ENCODE data around the gene KIAA0513. TPM values are rescaled to one million over a fixed set of nuclear protein-coding genes. Genes with fewer than 3 reads are reported as not detected.

Gene KIAA0513
- total RNA-seq, 1 donor from 2014 or later = 6.1 TPM

GRCh38 chr16:85015481-85016187 lies 12.0 kb upstream of the KIAA0513 start:
- Histone ChIP-seq H3K4me3 (no peak overlapping the region), H2AFZ (replicated peaks) (no peak overlapping the region), H3K9me3 (ENCODE audit: low read depth) (no peaks in the 10 kb centered on the region), H3K36me3 (no peaks in the 10 kb centered on the region), H3K4me1 (no peaks in the 10 kb centered on the region), H3K79me2 (ENCODE audit: low read depth) (peaks cover 4% of the 10 kb centered on the region), H3K4me2 (no peak overlapping the region), H3K9ac (no peak overlapping the region), H4K20me1 (ENCODE audit: low read depth) (peaks cover 4% of the 10 kb centered on the region), H3K27ac (no peak overlapping the region), H3K27me3 (peaks cover 24% of the 10 kb centered on the region), H3F3A (ENCODE audit: low read depth) (peaks cover 9% of the 10 kb centered on the region)
- no peak for DNase-seq (ENCODE audit: low spot score)
- Mint-ChIP-seq H3K36me3 (no peaks in the 10 kb centered on the region), H3K27me3 (ENCODE audit: insufficient read depth, low read depth) (peaks cover 6% of the 10 kb centered on the region), H3K4me3 (no peak overlapping the region), H3K27ac (no peak overlapping the region), H3K9me3 (no peaks in the 10 kb centered on the region), H3K4me1 (peaks cover 7% of the 10 kb centered on the region)
- TF ChIP-seq CTCF (IDR thresholded peaks at IDR 0.05) (no peak), EZH2 (IDR thresholded peaks at IDR 0.05) (no peak), EZH2phosphoT487 (IDR thresholded peaks at IDR 0.05) (no peak)

- peaks cover 24% of the 10 kb centered on the region for H3K27me3 ChIP-seq
- H3K9ac ChIP-seq = no peak overlapping the region
- H3K9me3 ChIP-seq (ENCODE audit: low read depth) = no peaks in the 10 kb centered on the region
- H3K36me3 ChIP-seq = no peaks in the 10 kb centered on the region
- no peak for TF ChIP-seq CTCF (IDR thresholded peaks at IDR 0.05)
- TF ChIP-seq EZH2phosphoT487 (IDR thresholded peaks at IDR 0.05) = no peak
- no peak for TF ChIP-seq EZH2 (IDR thresholded peaks at IDR 0.05)
- H2AFZ ChIP-seq (replicated peaks) = no peak overlapping the region
- no peaks in the 10 kb centered on the region for H3K4me1 ChIP-seq
- H3K4me3 Mint-ChIP-seq = no peak overlapping the region
- H3K27me3 Mint-ChIP-seq (ENCODE audit: insufficient read depth, low read depth) = peaks cover 4% of the 10 kb centered on the region
- H3K9me3 Mint-ChIP-seq = no peaks in the 10 kb centered on the region
- DNase-seq (ENCODE audit: low spot score) = no peak
- H4K20me1 ChIP-seq (ENCODE audit: low read depth) = no peaks in the 10 kb centered on the region
- H3K4me3 ChIP-seq = no peak overlapping the region
- H3K27ac Mint-ChIP-seq = no peak overlapping the region
- peaks cover 3% of the 10 kb centered on the region for H3K4me1 Mint-ChIP-seq
- no peak overlapping the region for H3K27ac ChIP-seq
- H3K79me2 ChIP-seq (ENCODE audit: low read depth) = no peaks in the 10 kb centered on the region
- no peaks in the 10 kb centered on the region for H3K36me3 Mint-ChIP-seq
- H3F3A ChIP-seq (ENCODE audit: low read depth) = peaks cover 2% of the 10 kb centered on the region
- H3K4me2 ChIP-seq = no peak overlapping the region
These were observed 10.4 kb upstream of the KIAA0513 start for GRCh38 chr16:85017151-85017550.

- DNase-seq (ENCODE audit: low spot score) = no peak
These were observed 10.0 kb upstream of the KIAA0513 start for GRCh38 chr16:85017633-85018032.

More at GRCh38 chr16:85017633-85018032, 10.0 kb upstream of the KIAA0513 start:
- Histone ChIP-seq H3K79me2 (ENCODE audit: low read depth) (no peaks in the 10 kb centered on the region), H3F3A (ENCODE audit: low read depth) (no peaks in the 10 kb centered on the region), H2AFZ (replicated peaks) (no peak overlapping the region), H3K4me2 (no peak overlapping the region), H4K20me1 (ENCODE audit: low read depth) (no peaks in the 10 kb centered on the region), H3K9me3 (ENCODE audit: low read depth) (no peaks in the 10 kb centered on the region), H3K27me3 (peaks cover 24% of the 10 kb centered on the region), H3K4me3 (no peak overlapping the region), H3K9ac (no peak overlapping the region), H3K36me3 (no peaks in the 10 kb centered on the region), H3K27ac (no peak overlapping the region), H3K4me1 (no peaks in the 10 kb centered on the region)
- H3K27me3 Mint-ChIP-seq (ENCODE audit: insufficient read depth, low read depth) = peaks cover 4% of the 10 kb centered on the region
- H3K36me3 Mint-ChIP-seq = no peaks in the 10 kb centered on the region
- H3K4me1 Mint-ChIP-seq = no peaks in the 10 kb centered on the region
- H3K4me3 Mint-ChIP-seq = no peak overlapping the region
- TF ChIP-seq CTCF (IDR thresholded peaks at IDR 0.05) (no peak), EZH2 (IDR thresholded peaks at IDR 0.05) (no peak), EZH2phosphoT487 (IDR thresholded peaks at IDR 0.05) (no peak)
- no peak overlapping the region for H3K27ac Mint-ChIP-seq
- no peaks in the 10 kb centered on the region for H3K9me3 Mint-ChIP-seq

Measured in neural progenitor cell (in vitro differentiated cells).